DOHH2 (cell line): Measurements from ENCODE around the gene ABTB2.
"Not testable (repeated sequence)": the region's sequence is repeated elsewhere in the genome, so short reads cannot be mapped to it uniquely, and the experiment has no call there.

Experiments used
- H3F3A ChIP-seq: fragments of 200-600 bp; sonication (generic), shearing (Covaris generic); 2 replicates; pipeline ENCODE4 v1.6.0; 2016; ENCODE audit warnings: antibody characterized with exemption, mild to moderate bottlenecking; ENCODE audit not compliant: control insufficient read depth, insufficient read depth
- H3K27ac ChIP-seq: fragments of 200-600 bp; sonication (generic); 2 replicates; pipeline ENCODE4 v1.5.1; 2014; ENCODE audit warnings: low read depth, mild to moderate bottlenecking, low read length, moderate library complexity
- H3K27me3 ChIP-seq: fragments of 200-600 bp; sonication (generic); 2 replicates; pipeline ENCODE4 v1.6.1; 2014; ENCODE audit warnings: mild to moderate bottlenecking, low read length, mixed read lengths; ENCODE audit not compliant: control insufficient read depth
- H3K36me3 ChIP-seq: fragments of 200-600 bp; sonication (generic); 2 replicates; pipeline ENCODE4 v1.6.1; 2014; ENCODE audit warnings: mild to moderate bottlenecking, low read length, moderate library complexity, mixed read lengths; ENCODE audit not compliant: control insufficient read depth
- H3K4me1 ChIP-seq: fragments of 200-600 bp; sonication (generic); 2 replicates; pipeline ENCODE4 v1.6.1; 2014; ENCODE audit warnings: mild to moderate bottlenecking, low read length, mixed read lengths; ENCODE audit not compliant: control insufficient read depth
- H3K4me2 ChIP-seq: fragments of 200-600 bp; sonication (generic); 2 replicates; pipeline ENCODE4 v1.6.0; 2014; ENCODE audit warnings: mild to moderate bottlenecking, low read length, moderate library complexity
- H3K4me3 ChIP-seq: fragments of 200-600 bp; sonication (generic); 2 replicates; pipeline ENCODE4 v1.5.1; 2014; ENCODE audit warnings: mild to moderate bottlenecking, low read length, mixed read lengths
- H3K79me2 ChIP-seq: fragments of 200-600 bp; sonication (generic); 2 replicates; pipeline ENCODE4 v1.6.1; 2014; ENCODE audit warnings: mild to moderate bottlenecking, low read length, mixed read lengths; ENCODE audit not compliant: control insufficient read depth
- H3K9me2 ChIP-seq: fragments of 200-600 bp; sonication (generic); replicated peaks from 2 replicates; pipeline ENCODE4 v1.6.1; 2014; ENCODE audit warnings: mild to moderate bottlenecking, low read length, mixed read lengths; ENCODE audit not compliant: control insufficient read depth
- H3K9me3 ChIP-seq: fragments of 200-600 bp; sonication (generic); 2 replicates; pipeline ENCODE4 v1.6.1; 2014; ENCODE audit warnings: antibody characterized with exemption, low read length, mixed read lengths; ENCODE audit not compliant: control insufficient read depth, insufficient read depth
- H4K20me1 ChIP-seq: fragments of 200-600 bp; sonication (generic); 2 replicates; pipeline ENCODE4 v1.6.0; 2014; ENCODE audit warnings: low read depth, mild to moderate bottlenecking, antibody characterized with exemption, low read length, moderate library complexity; ENCODE audit not compliant: control insufficient read depth, insufficient read depth
- EZH2phosphoT487 ChIP-seq: fragments of 200-600 bp; sonication (generic); IDR thresholded peaks from 2 replicates; pipeline ENCODE4 v1.6.1; 2017; ENCODE audit warnings: borderline replicate concordance, mild to moderate bottlenecking, antibody characterized with exemption, low read length, moderate library complexity, mixed read lengths
- TF ChIP-seq, protein P1 (sequence below): fragments of 200-600 bp; sonication (generic); IDR thresholded peaks from one replicate; pipeline ENCODE4 v1.5.1; 2014; ENCODE audit warnings: antibody characterized with exemption, mild to moderate bottlenecking, low read depth, low read length; ENCODE audit not compliant: poor library complexity, severe bottlenecking

Gene ABTB2

DNA sequence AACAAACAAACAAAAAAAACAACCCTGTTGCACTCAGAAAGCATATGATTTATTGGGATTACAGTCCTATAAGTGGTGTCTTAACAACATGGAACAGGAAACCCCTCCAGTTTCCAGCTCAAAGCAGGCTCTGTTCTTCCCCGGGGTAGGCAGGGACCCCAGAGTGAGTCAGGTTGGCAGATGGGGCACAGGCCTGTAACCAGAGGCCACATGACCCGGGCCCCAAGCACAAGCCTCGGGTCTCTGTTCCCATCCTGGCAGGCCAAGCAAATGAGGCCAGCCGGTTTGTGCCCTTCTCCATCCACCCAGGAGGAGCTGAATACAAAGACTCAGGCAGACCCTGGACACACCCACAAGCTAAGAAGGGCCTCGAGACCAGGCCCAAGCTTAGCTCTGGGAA, 176.6 kb downstream of the ABTB2 start:
- H4K20me1 ChIP-seq: no peaks in the 10 kb centered on the region
- no peak overlapping the region for H3K27ac ChIP-seq
- TF ChIP-seq, protein P1, sequence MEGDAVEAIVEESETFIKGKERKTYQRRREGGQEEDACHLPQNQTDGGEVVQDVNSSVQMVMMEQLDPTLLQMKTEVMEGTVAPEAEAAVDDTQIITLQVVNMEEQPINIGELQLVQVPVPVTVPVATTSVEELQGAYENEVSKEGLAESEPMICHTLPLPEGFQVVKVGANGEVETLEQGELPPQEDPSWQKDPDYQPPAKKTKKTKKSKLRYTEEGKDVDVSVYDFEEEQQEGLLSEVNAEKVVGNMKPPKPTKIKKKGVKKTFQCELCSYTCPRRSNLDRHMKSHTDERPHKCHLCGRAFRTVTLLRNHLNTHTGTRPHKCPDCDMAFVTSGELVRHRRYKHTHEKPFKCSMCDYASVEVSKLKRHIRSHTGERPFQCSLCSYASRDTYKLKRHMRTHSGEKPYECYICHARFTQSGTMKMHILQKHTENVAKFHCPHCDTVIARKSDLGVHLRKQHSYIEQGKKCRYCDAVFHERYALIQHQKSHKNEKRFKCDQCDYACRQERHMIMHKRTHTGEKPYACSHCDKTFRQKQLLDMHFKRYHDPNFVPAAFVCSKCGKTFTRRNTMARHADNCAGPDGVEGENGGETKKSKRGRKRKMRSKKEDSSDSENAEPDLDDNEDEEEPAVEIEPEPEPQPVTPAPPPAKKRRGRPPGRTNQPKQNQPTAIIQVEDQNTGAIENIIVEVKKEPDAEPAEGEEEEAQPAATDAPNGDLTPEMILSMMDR: no peak
- TF ChIP-seq EZH2phosphoT487: no peak
- H3K36me3 ChIP-seq: no peaks in the 10 kb centered on the region
- no peaks in the 10 kb centered on the region for H3K9me2 ChIP-seq
- no peaks in the 10 kb centered on the region for H3F3A ChIP-seq
- H3K4me1 ChIP-seq: no peaks in the 10 kb centered on the region
- no peak overlapping the region for H3K4me2 ChIP-seq
- H3K79me2 ChIP-seq: no peaks in the 10 kb centered on the region
- H3K9me3 ChIP-seq: no peaks in the 10 kb centered on the region
- no peak overlapping the region for H3K4me3 ChIP-seq
- H3K27me3 ChIP-seq: peaks cover 11% of the 10 kb centered on the region

DNA sequence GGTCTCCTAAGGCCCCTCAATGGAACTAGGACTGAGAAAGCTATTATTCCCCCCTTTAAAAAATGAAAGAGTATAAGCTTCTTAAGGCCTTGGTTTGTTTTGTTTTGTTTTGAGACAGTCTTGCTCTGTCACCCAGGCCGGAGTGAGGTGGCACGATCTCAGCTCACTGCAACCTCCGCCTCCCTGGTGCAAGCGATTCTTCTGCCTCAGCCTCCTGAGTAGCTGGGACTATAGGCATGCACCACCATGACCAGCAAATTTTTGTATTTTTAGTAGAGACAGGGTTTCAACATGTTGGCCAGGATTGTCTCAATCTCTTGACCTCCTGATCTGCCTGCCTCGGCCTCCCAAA, 177.0 kb downstream of the ABTB2 start:
- H3F3A ChIP-seq, H3K36me3 ChIP-seq, H3K9me3 ChIP-seq, H3K4me3 ChIP-seq, H3K27ac ChIP-seq, H4K20me1 ChIP-seq, H3K79me2 ChIP-seq, H3K4me1 ChIP-seq, H3K4me2 ChIP-seq, H3K9me2 ChIP-seq: not testable (repeated sequence)
- H3K27me3 ChIP-seq: peaks cover 15% of the 10 kb centered on the region

DNA sequence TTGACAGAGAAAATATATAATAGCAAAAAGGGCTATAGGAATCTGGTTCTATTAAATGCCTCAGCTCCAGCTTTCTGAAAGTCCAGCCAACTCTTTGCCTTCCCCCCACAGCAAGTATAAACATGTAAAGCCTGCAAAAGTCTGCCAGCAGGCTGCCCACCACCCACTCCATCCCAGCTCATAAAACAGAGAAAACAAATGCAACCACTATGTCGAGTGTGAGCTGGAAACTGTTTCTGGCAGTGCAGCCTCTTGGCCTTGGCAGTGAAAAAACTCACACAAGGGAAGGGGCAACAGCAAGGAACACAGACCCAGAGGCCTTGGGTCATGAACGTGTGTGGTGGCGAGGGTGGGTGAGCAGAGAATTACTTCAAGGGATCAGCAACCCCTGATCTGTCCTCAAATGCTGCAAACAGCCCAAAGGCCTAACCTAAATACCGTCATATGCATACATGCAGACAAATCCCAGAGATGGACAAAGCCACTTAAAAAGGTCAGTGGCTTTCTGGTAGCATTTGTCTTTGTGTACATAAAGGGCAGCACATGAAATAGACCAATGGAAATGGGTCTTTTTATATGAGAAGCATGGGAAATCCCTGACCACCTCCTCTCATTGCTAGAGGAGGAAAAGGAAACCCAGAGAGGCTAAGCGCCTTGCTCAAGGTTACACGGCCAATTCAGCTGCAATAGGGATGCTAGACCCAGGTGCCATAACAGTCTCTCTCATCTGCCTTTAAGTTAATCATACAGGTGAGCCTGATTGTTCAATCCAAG, 177.6 kb downstream of the ABTB2 start:
- Histone ChIP-seq H3K9me2 (no peaks in the 10 kb centered on the region), H3K4me1 (peaks cover 6% of the 10 kb centered on the region; the same call in 1 of the 2 replicates), H3K27me3 (peaks cover 20% of the 10 kb centered on the region), H3F3A (no peaks in the 10 kb centered on the region), H3K4me3 (no peak overlapping the region), H3K79me2 (no peaks in the 10 kb centered on the region), H3K4me2 (no peak overlapping the region), H3K27ac (no peak overlapping the region), H3K9me3 (no peaks in the 10 kb centered on the region), H4K20me1 (no peaks in the 10 kb centered on the region), H3K36me3 (no peaks in the 10 kb centered on the region)
- TF ChIP-seq, protein P1: no peak
- no peak for TF ChIP-seq EZH2phosphoT487

DNA sequence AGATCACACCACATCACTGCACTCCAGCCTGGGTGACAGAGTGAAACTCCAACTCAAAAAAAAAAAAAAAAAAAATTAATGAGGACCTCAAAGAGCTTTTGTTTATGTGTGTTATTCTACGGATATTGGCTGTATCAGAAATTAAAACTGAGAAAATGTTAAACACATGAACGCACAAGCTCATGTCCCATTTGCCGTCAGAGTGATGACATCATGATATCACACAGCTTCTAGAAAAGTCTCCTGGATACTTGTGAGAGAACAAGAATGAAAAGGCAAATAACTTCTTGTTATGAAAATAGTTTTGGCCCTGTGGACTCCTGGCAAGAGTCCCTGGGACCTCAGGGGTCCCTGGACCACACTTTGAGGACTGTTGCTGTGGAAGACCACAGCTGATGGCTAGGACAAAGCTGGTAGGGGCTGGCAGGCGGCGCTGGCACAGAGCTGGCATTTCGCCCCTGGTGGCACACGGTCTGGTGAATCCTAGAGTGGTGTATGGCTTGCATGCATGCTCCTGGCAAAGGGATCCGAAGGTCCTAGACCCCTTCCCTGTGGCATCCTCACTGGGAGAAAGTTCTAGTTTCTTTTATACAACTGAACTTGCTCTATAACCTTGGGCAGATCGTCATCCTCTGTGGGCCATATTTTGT, 178.7 kb downstream of the ABTB2 start:
- Histone ChIP-seq H3K79me2 (no peaks in the 10 kb centered on the region), H3K4me1 (peaks cover 9% of the 10 kb centered on the region; the same call in 1 of the 2 replicates), H3K4me2 (no peak overlapping the region), H3K27me3 (peaks cover 29% of the 10 kb centered on the region), H3K27ac (no peak overlapping the region), H4K20me1 (no peaks in the 10 kb centered on the region), H3K9me3 (no peaks in the 10 kb centered on the region), H3F3A (no peaks in the 10 kb centered on the region), H3K4me3 (no peak overlapping the region), H3K36me3 (no peaks in the 10 kb centered on the region), H3K9me2 (no peaks in the 10 kb centered on the region)
- TF ChIP-seq, protein P1: no peak
- TF ChIP-seq EZH2phosphoT487: no peak
